Heart left ventricle (tissue), 16 donors: Measurements from ENCODE around the gene LAMB1. TPM values are rescaled to one million over a fixed set of nuclear protein-coding genes. Genes with fewer than 3 reads are reported as not detected.

Experiments used
- ATAC-seq, 4 donors: fragments of 200-7000 bp; cut with Tn5 transposase; one replicate each; pipeline ENCODE4 v1.9.1; 2020 to 2022; ENCODE audit warnings: moderate library complexity in 4 of 4, mild to moderate bottlenecking in 3 of 4, moderate number of reproducible peaks in 1 of 4
- DNase-seq, 5 donors: peaks; one replicate each; pipeline ENCODE4 v3.0.0-alpha.2; 2020
- H3K27ac ChIP-seq, 12 donors: fragments of 200-600 bp; sonication (generic) in 4 of 12; one replicate each; pipeline versions ENCODE4 v1.5.0 to v1.8.0; 2016 to 2022; ENCODE audit warnings: mild to moderate bottlenecking in 2 of 12
- H3K27me3 ChIP-seq, 9 donors: fragments of 200-600 bp; sonication (generic) in 2 of 9; one replicate each; pipeline versions ENCODE4 v1.5.1 to v1.8.0; 2016 to 2022; ENCODE audit warnings: mild to moderate bottlenecking in 3 of 9
- H3K36me3 ChIP-seq, 9 donors: fragments of 200-600 bp; sonication (generic) in 2 of 9; one replicate each; pipeline versions ENCODE4 v1.5.0 to v1.8.0; 2018 to 2022; ENCODE audit warnings: mild to moderate bottlenecking in 2 of 9
- H3K4me1 ChIP-seq, 12 donors: fragments of 200-600 bp; sonication (generic) in 4 of 12; one replicate each; pipeline versions ENCODE4 v1.5.0 to v1.8.0; 2016 to 2022; ENCODE audit warnings: mild to moderate bottlenecking in 3 of 12
- H3K4me3 ChIP-seq, 12 donors: fragments of 200-600 bp; sonication (generic) in 4 of 12; one replicate each; pipeline versions ENCODE4 v1.5.0 to v1.8.0; 2017 to 2022; ENCODE audit warnings: mild to moderate bottlenecking in 9 of 12, moderate library complexity in 4 of 12
- H3K9me3 ChIP-seq, 12 donors: fragments of 200-600 bp; sonication (generic) in 4 of 12; one replicate each; pipeline versions ENCODE4 v1.5.0 to v1.8.0; 2016 to 2022; ENCODE audit warnings: mild to moderate bottlenecking in 1 of 12
- CTCF ChIP-seq, 12 donors: fragments of 200-600 bp; sonication (generic) in 4 of 12; IDR thresholded peaks; one replicate each; pipeline versions ENCODE4 v1.5.0 to v1.8.0; 2018 to 2022; ENCODE audit warnings: antibody characterized with exemption in 12 of 12, mild to moderate bottlenecking in 5 of 12
- POLR2A ChIP-seq, 2 donors: fragments of 450-650 bp; IDR thresholded peaks; one replicate each; pipeline ENCODE4 v1.6.1; 2017; ENCODE audit warnings: antibody characterized with exemption in 2 of 2, mild to moderate bottlenecking in 2 of 2, moderate library complexity in 2 of 2
- WGBS, 4 donors: extraction: QIAGEN DNeasy Blood & Tissue Kit in 2 of 4; methylation state at CpG; one replicate each; pipeline versions ENCODE4 v1.1.5 to v1.1.7; 2013 to 2018; 5-methylcytosine and 5-hydroxymethylcytosine counted together
- intact Hi-C, 10 donors: fragments of 100-400 bp; cut with DNase I; formaldehyde crosslinking; loops; one replicate each; pipeline versions ENCODE4 v1.11.1 to v1.14.2; 2022
- polyA plus RNA-seq, 2 donors: library from polyadenylated mRNA; stranded (reverse); fragments of 200-250 nt; gene quantifications; one replicate each; pipeline ENCODE4 v1.2.3, GENCODE V29; 2013
- total RNA-seq, 9 donors: library from RNA; depleted of rRNA in 2 of 9; stranded (reverse); fragments of >200 nt in 2 of 9; fragmentation: NEBNext Ultra II Directional in 3 of 9; extraction: Animal tissue kit (Norgen Biotek cat#: 25700) in 3 of 9; gene quantifications; one replicate each; pipeline versions ENCODE4 v1.1.0 to v1.2.4, GENCODE V29; 2016 to 2023
- donor health status: ischemic (EF 13 %, LVEDD 7.1; RV severe dilation, severe dysfunction).
- donor health status: healthy with polysubstance abuse.
- donor health status: DM: no; HTN: yes; CAD: no.
- donor health status: DM: no; HTN: no; CAD: no.
- donor health status: ischemic (EF 25% LVEDD 6.9; RV normal size, moderate dysfunction).
- donor health status: ischemic (EF 25% LVEDD 5.7; RV mildly dilated, moderate dysfunction).
- donor health status: healthy.
- donor health status: DM: yes; HTN: yes; CAD: no.
- donor health status: ischemic (EF 35%, LVEDD 5.7; RV mildly dilated, moderate dysfunction).
- donor health status: nonischemic (EF 11% LVEDD 7.7; RV severe dilation, severe dysfunction).
- donor health status: DM: yes; HTN: yes; CAD: no.
- donor health status: PGD.
- donor health status: ischemic (EF 29% LVEDD 5.4; RV normal size, mild dysfunction).
- donor health status: nonischemic (EF 23%, LVEDD 6.1; RV moderate dilation, normal function).

The LAMB1 gene
- total and polyA plus RNA-seq, 11 donors = 29.1 to 121 (median 55.9) TPM

GRCh38 chr7:108048422-108048821 lies 45.5 kb upstream of the LAMB1 start:
- Histone ChIP-seq H3K4me3 (no peak overlapping the region), H3K27me3 (no peaks in the 10 kb centered on the region), H3K4me1 (peaks cover 0 to 12% (median 1%) of the 10 kb centered on the region in 12 donors), H3K36me3 (no peaks in the 10 kb centered on the region), H3K27ac (no peak overlapping the region), H3K9me3 (no peaks in the 10 kb centered on the region)
- intact Hi-C loops = no loop called here
- TF ChIP-seq POLR2A (IDR thresholded peaks at IDR 0.05) (no peak), CTCF (IDR thresholded peaks at IDR 0.05) (no peak)
- DNase-seq (no peak), ATAC-seq (no peak)
- WGBS, 4 donors = 95 to 100% (median 97%) methylated on average over 3 of the region's 3 CpGs

DNA sequence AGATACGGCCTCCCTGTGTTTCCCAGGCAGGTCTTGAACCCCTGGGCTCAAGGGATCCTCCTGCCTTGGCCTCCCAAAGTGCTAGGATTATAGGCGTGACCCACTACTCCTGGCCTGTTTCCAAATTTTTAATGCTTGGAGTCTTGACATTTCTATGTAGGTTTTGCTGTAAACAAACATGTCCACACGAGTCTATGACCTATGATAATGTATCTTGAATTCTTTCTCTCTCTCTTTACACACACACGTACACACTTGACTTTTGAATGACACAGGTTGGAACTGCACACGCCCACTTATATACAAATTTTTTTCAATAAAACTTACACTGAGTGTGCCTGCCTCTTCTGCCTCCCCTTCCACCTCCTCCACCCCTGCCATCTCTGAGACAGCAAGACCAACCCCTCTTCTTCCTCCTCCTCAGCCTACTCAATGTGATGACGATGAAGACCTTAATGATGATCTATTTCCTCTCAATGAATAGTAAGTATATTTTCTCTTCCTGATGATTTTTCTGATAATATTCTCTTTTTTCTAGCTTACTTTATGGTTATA lies 44.1 kb upstream of the LAMB1 start:
- Histone ChIP-seq H3K4me1 (peaks cover 0 to 12% (median 1%) of the 10 kb centered on the region in 12 donors), H3K36me3 (no peaks in the 10 kb centered on the region), H3K27me3 (no peaks in the 10 kb centered on the region), H3K9me3 (no peaks in the 10 kb centered on the region), H3K27ac (no peak overlapping the region), H3K4me3 (no peak overlapping the region)
- DNase-seq = no peak
- intact Hi-C loops = no loop called here
- TF ChIP-seq CTCF (IDR thresholded peaks at IDR 0.05) = no peak
- 89 to 93% (median 92%) methylated on average over 6 of the region's 6 CpGs for WGBS, 4 donors
- ATAC-seq = no peak

GRCh38 chr7:108045669-108046068 lies 42.7 kb upstream of the LAMB1 start:
- no peak overlapping the region for H3K4me3 ChIP-seq
- peak overlapping the region in 1 of 12 donors; percentile 25 for H3K27ac ChIP-seq
- H3K9me3 ChIP-seq = no peaks in the 10 kb centered on the region
- 71 to 87% (median 85%) methylated on average over 1 of the region's 1 CpG for WGBS, 4 donors
- peaks cover 0 to 12% (median 1%) of the 10 kb centered on the region in 12 donors for H3K4me1 ChIP-seq
- H3K27me3 ChIP-seq = no peaks in the 10 kb centered on the region
- ATAC-seq (peak in 1 of 4 donors; percentile 12), DNase-seq (no peak)
- no peaks in the 10 kb centered on the region for H3K36me3 ChIP-seq
- TF ChIP-seq POLR2A (IDR thresholded peaks at IDR 0.05) (no peak), CTCF (IDR thresholded peaks at IDR 0.05) (no peak)
- intact Hi-C loops = no loop called here

GRCh38 chr7:108045154-108045553 lies 42.2 kb upstream of the LAMB1 start:
- Histone ChIP-seq H3K9me3 (no peaks in the 10 kb centered on the region), H3K4me3 (no peak overlapping the region), H3K27ac (peak overlapping the region in 1 of 12 donors; percentile 25), H3K4me1 (peaks cover 0 to 12% (median 1%) of the 10 kb centered on the region in 12 donors), H3K36me3 (no peaks in the 10 kb centered on the region), H3K27me3 (no peaks in the 10 kb centered on the region)
- ATAC-seq = peak in 2 of 4 donors; percentile 62 to 73
- no peak for DNase-seq
- no peak for TF ChIP-seq CTCF (IDR thresholded peaks at IDR 0.05)
- no peak for TF ChIP-seq POLR2A (IDR thresholded peaks at IDR 0.05)
- WGBS, 4 donors = 5 to 16% (median 14%) methylated on average over 1 of the region's 1 CpG
- intact Hi-C loops = no loop called here
